HFFc6 (cell line): Measurements from ENCODE around the gene OR6C74. TPM values are rescaled to one million over a fixed set of nuclear protein-coding genes. Genes with fewer than 3 reads are reported as not detected.

Experiments used
- total RNA-seq, 6 experiments: library from RNA; stranded (reverse); fragmentation: NEBNext Ultra II Directional; extraction: Animal tissue kit (Norgen Biotek cat#: 25700); gene quantifications; 2 replicates in 1 of 6; 3 replicates in 5 of 6; pipeline ENCODE4 v1.2.3, GENCODE V29; 2021

Gene OR6C74
- total RNA-seq, 6 experiments from 2014 or later: not detected

Other genes with a start within 250 kb of the OR6C74 start
- not detected for gene NEUROD4, start 224.6 kb upstream of the OR6C74 start, total RNA-seq
- gene OR9K2, start 118.2 kb upstream of the OR6C74 start, total RNA-seq: not detected
- not detected for gene OR10A7, start 23.6 kb upstream of the OR6C74 start, total RNA-seq
- gene OR6C6, start 52.0 kb downstream of the OR6C74 start, total RNA-seq: not detected
- not detected for gene OR6C1, start 69.7 kb downstream of the OR6C74 start, total RNA-seq
- not detected for gene OR6C3, start 86.1 kb downstream of the OR6C74 start, total RNA-seq
- not detected for gene OR6C75, start 118.4 kb downstream of the OR6C74 start, total RNA-seq
- gene OR6C65, start 155.9 kb downstream of the OR6C74 start, total RNA-seq: not detected
- gene OR6C76, start 181.6 kb downstream of the OR6C74 start, total RNA-seq: not detected
- not detected for gene OR6C2, start 199.5 kb downstream of the OR6C74 start, total RNA-seq
- gene OR6C70, start 225.5 kb downstream of the OR6C74 start, total RNA-seq: not detected
- gene OR6C68, start 247.8 kb downstream of the OR6C74 start, total RNA-seq: not detected